Thoracic aorta (tissue), 2 donors: ENCODE measurements around the gene TM9SF1. TPM values are rescaled to one million over a fixed set of nuclear protein-coding genes. Genes with fewer than 3 reads are reported as not detected.

Experiments used
- ATAC-seq: fragments of 150-250 bp; one replicate; pipeline ENCODE4 v1.8.0; 2017; ENCODE audit warnings: low read depth; ENCODE audit not compliant: insufficient number of reproducible peaks, low FRiP score
- DNase-seq: peaks from one replicate; pipeline ENCODE4 v3.0.0-alpha.2; 2020; ENCODE audit warnings: low spot score
- H3K27ac ChIP-seq, 2 donors: fragments of 200-600 bp; sonication (generic); 1 replicate in 1 of 2; 2 replicates in 1 of 2; pipeline ENCODE4 v1.5.1; 2016; ENCODE audit warnings: mild to moderate bottlenecking in 2 of 2, moderate library complexity in 2 of 2
- H3K27me3 ChIP-seq: fragments of 200-600 bp; sonication (generic); replicated peaks from 2 replicates; pipeline ENCODE4 v1.6.0; 2016; ENCODE audit warnings: mild to moderate bottlenecking; ENCODE audit not compliant: insufficient read depth
- H3K36me3 ChIP-seq: fragments of 200-600 bp; sonication (generic); one replicate; pipeline ENCODE4 v1.5.1; 2016
- H3K4me1 ChIP-seq, 2 donors: fragments of 200-600 bp; sonication (generic); 1 replicate in 1 of 2; 2 replicates in 1 of 2; pipeline versions ENCODE4 v1.5.1 to v1.6.0; 2016; ENCODE audit warnings: low read depth in 2 of 2, mild to moderate bottlenecking in 1 of 2; ENCODE audit not compliant: control insufficient read depth in 1 of 2
- H3K4me3 ChIP-seq: fragments of 200-600 bp; sonication (generic); 2 replicates; pipeline ENCODE4 v1.5.1; 2016; ENCODE audit warnings: mild to moderate bottlenecking
- H3K9me3 ChIP-seq: fragments of 200-600 bp; sonication (generic); 2 replicates; pipeline ENCODE4 v1.5.1; 2016
- CTCF ChIP-seq: fragments of 200-600 bp; sonication (generic); IDR thresholded peaks from one replicate; pipeline ENCODE4 v1.5.1; 2019; ENCODE audit warnings: antibody characterized with exemption
- total RNA-seq, 2 donors: library from RNA; depleted of rRNA; stranded (reverse); fragments of >200 nt; gene quantifications; one replicate each; pipeline versions ENCODE4 v1.1.0 to v1.2.3, GENCODE V29; 2016

TM9SF1 gene
- total RNA-seq, 2 donors from 2014 or later, result 51.8 to 81.9 TPM

GRCh38 chr14:24234095-24235005 is 39.1 kb upstream of the TM9SF1 start:
- no peak overlapping the region for H3K4me3 ChIP-seq
- no peaks in the 10 kb centered on the region for H3K9me3 ChIP-seq
- H3K36me3 ChIP-seq, result peaks cover 35% of the 10 kb centered on the region
- no peak for TF ChIP-seq CTCF
- DNase-seq (no peak), ATAC-seq (no peak)
- peaks cover 12 to 43% of the 10 kb centered on the region in 2 donors for H3K4me1 ChIP-seq
- H3K27ac ChIP-seq, result peak overlapping the region in 1 of 2 donors; percentile 81
- no peaks in the 10 kb centered on the region for H3K27me3 ChIP-seq

- peak overlapping the region; percentile 81 to 82 for H3K27ac ChIP-seq
- no peaks in the 10 kb centered on the region for H3K9me3 ChIP-seq
- H3K4me3 ChIP-seq, result peak overlapping the region; percentile 74
- DNase-seq (no peak), ATAC-seq (no peak)
- H3K36me3 ChIP-seq, result peaks cover 26% of the 10 kb centered on the region
- no peak for TF ChIP-seq CTCF
- H3K4me1 ChIP-seq, result peaks cover 12 to 35% of the 10 kb centered on the region in 2 donors
- no peaks in the 10 kb centered on the region for H3K27me3 ChIP-seq
Measured at GRCh38 chr14:24233538-24233866, 38.3 kb upstream of the TM9SF1 start.

GRCh38 chr14:24232645-24233537 is 37.6 kb upstream of the TM9SF1 start, which contains the start of gene GMPR2:
Gene GMPR2 (plus strand): TSS chr14:24232929. CDS start chr14:24233254, 325 bp downstream.
- DNase-seq, result peak; percentile 47
- Histone ChIP-seq H3K4me1 (peaks cover 12 to 35% of the 10 kb centered on the region in 2 donors), H3K4me3 (peak within 1 kb of the TSS; percentile 74), H3K27ac (peak within 1 kb of the TSS; percentile 81 to 82), H3K27me3 (no peaks in the 10 kb centered on the region), H3K36me3 (peaks cover 23% of the 10 kb centered on the region), H3K9me3 (no peaks in the 10 kb centered on the region)
- peak; percentile 52 for ATAC-seq
- TF ChIP-seq CTCF, result no peak

GRCh38 chr14:24232121-24232644 is 36.9 kb upstream of the TM9SF1 start, which contains the start of gene NEDD8:
Gene NEDD8 (minus strand): TSS chr14:24232367. CDS start chr14:24232267, 100 bp downstream.
- TF ChIP-seq CTCF, result no peak
- H3K9me3 ChIP-seq, result no peaks in the 10 kb centered on the region

More at GRCh38 chr14:24232121-24232644, 36.9 kb upstream of the TM9SF1 start, which contains the start of gene NEDD8:
- ATAC-seq (peak; percentile 93), DNase-seq (peak; percentile 78)
- H3K4me3 ChIP-seq, result peak within 1 kb of the TSS; percentile 74
- peaks cover 16% of the 10 kb centered on the region for H3K36me3 ChIP-seq
- no peaks in the 10 kb centered on the region for H3K27me3 ChIP-seq
- H3K27ac ChIP-seq, result peak within 1 kb of the TSS; percentile 81 to 82
- peaks cover 12 to 37% of the 10 kb centered on the region in 2 donors for H3K4me1 ChIP-seq
